ENCODE results near the gene STYXL2. TPM values are rescaled to one million over a fixed set of nuclear protein-coding genes. Genes with fewer than 3 reads are reported as not detected.

Gene STYXL2
- total RNA-seq, 1 donor from 2014 or later: not detected

- no peak for DNase-seq
Measured at GRCh38 chr1:167081594-167082156, 12.2 kb upstream of the STYXL2 start.

GRCh38 chr1:167082511-167083027 lies 11.3 kb upstream of the STYXL2 start:
- DNase-seq: no peak

- no peak for DNase-seq
Measured at GRCh38 chr1:167083066-167083665, 10.7 kb upstream of the STYXL2 start.

GRCh38 chr1:167083871-167084270 lies 10.0 kb upstream of the STYXL2 start:
- DNase-seq: no peak

GRCh38 chr1:167084757-167085156 lies 9.1 kb upstream of the STYXL2 start:
- DNase-seq: no peak

GRCh38 chr1:167086033-167086432 lies 7.8 kb upstream of the STYXL2 start:
- DNase-seq: no peak

- DNase-seq: no peak
Measured at GRCh38 chr1:167086768-167087167, 7.1 kb upstream of the STYXL2 start.

- no peak for DNase-seq
Measured at GRCh38 chr1:167088746-167089417, 5.0 kb upstream of the STYXL2 start.

- no peak for DNase-seq
Measured at GRCh38 chr1:167089939-167090313, 3.9 kb upstream of the STYXL2 start.

- no peak for DNase-seq
Measured at GRCh38 chr1:167090314-167090942, 3.4 kb upstream of the STYXL2 start, which contains the start of gene GPA33. Gene GPA33 (minus strand): TSS chr1:167090377. CDS start chr1:167090287, 90 bp downstream.

GRCh38 chr1:167092653-167093052 lies 1.2 kb upstream of the STYXL2 start:
- DNase-seq: no peak

- no peak for DNase-seq
Measured at GRCh38 chr1:167094690-167095089, 815 bp downstream of the STYXL2 start.

GRCh38 chr1:167095368-167095767 lies 1.5 kb downstream of the STYXL2 start:
- no peak for DNase-seq

GRCh38 chr1:167099851-167100250 lies 6.0 kb downstream of the STYXL2 start:
- no peak for DNase-seq

- DNase-seq: no peak
Measured at GRCh38 chr1:167100730-167101129, 6.9 kb downstream of the STYXL2 start.

- DNase-seq: no peak
Measured at GRCh38 chr1:167101754-167102153, 7.9 kb downstream of the STYXL2 start.

- DNase-seq: no peak
Measured at GRCh38 chr1:167102906-167103573, 9.2 kb downstream of the STYXL2 start.

GRCh38 chr1:167104256-167104633 lies 10.4 kb downstream of the STYXL2 start:
- no peak for DNase-seq

GRCh38 chr1:167105271-167106118 lies 11.6 kb downstream of the STYXL2 start:
- DNase-seq: no peak

GRCh38 chr1:167106119-167106461 lies 12.2 kb downstream of the STYXL2 start:
- no peak for DNase-seq

- no peak for DNase-seq
Measured at GRCh38 chr1:167107456-167107855, 13.6 kb downstream of the STYXL2 start.

GRCh38 chr1:167109125-167109524 lies 15.2 kb downstream of the STYXL2 start:
- no peak for DNase-seq

Measured in dermis blood vessel endothelial cell (primary cell).